Uterus (tissue), 4 donors: ENCODE data around the gene PLA2G1B. TPM values are rescaled to one million over a fixed set of nuclear protein-coding genes. Genes with fewer than 3 reads are reported as not detected.
A peak's percentile ranks its signal among the peaks of the same experiment; 100 is the strongest.

Experiments used
- DNase-seq, 2 donors: peaks; one replicate each; pipeline ENCODE4 v3.0.0-alpha.2; 2019 to 2020
- H3K27ac ChIP-seq, 2 donors: fragments of 200-600 bp; sonication (generic); 1 replicate in 1 of 2; 2 replicates in 1 of 2; pipeline ENCODE4 v1.5.1; 2016 to 2018
- H3K27me3 ChIP-seq, 2 donors: fragments of 200-600 bp; sonication (generic); one replicate each; pipeline ENCODE4 v1.5.1; 2018 to 2019; ENCODE audit warnings: control low read depth in 1 of 2
- H3K36me3 ChIP-seq, 2 donors: fragments of 200-600 bp; sonication (generic); one replicate each; pipeline ENCODE4 v1.5.1; 2019; ENCODE audit warnings: control low read depth in 1 of 2
- H3K4me1 ChIP-seq, 2 donors: fragments of 200-600 bp; sonication (generic); one replicate each; pipeline ENCODE4 v1.5.1; 2018 to 2019; ENCODE audit warnings: control low read depth in 1 of 2
- H3K4me3 ChIP-seq, 2 donors: fragments of 200-600 bp; sonication (generic); 1 replicate in 1 of 2; 2 replicates in 1 of 2; pipeline ENCODE4 v1.5.1; 2018 to 2019; ENCODE audit warnings: mild to moderate bottlenecking in 1 of 2
- H3K9me3 ChIP-seq, 2 donors: fragments of 200-600 bp; sonication (generic); one replicate each; pipeline ENCODE4 v1.5.1; 2019; ENCODE audit warnings: control low read depth in 1 of 2
- CTCF ChIP-seq, 4 experiments: fragments of 200-600 bp in 2 of 4; fragments of 450-650 bp in 2 of 4; sonication (generic) in 2 of 4; IDR thresholded peaks; one replicate each; pipeline ENCODE4 v1.5.1; 2016 to 2019; ENCODE audit warnings: antibody characterized with exemption in 4 of 4, mild to moderate bottlenecking in 2 of 4, moderate library complexity in 1 of 4
- POLR2A ChIP-seq, 2 donors: fragments of 450-650 bp; IDR thresholded peaks; one replicate each; pipeline ENCODE4 v1.6.1; 2016; ENCODE audit warnings: antibody characterized with exemption in 2 of 2, mild to moderate bottlenecking in 1 of 2, moderate library complexity in 1 of 2
- intact Hi-C: fragments of 100-400 bp; cut with DNase I; formaldehyde crosslinking; loops from one replicate; pipeline ENCODE4 v1.15.1; 2023; ENCODE audit warnings: low total_unique reads
- total RNA-seq, 4 donors: library from RNA; depleted of rRNA in 3 of 4; stranded (reverse); fragments of >200 nt in 3 of 4; gene quantifications; one replicate each; pipeline versions ENCODE4 v1.1.0 to v1.2.4, GENCODE V29; 2014 to 2023
- donor health status: DM: yes; HTN: yes; CAD: no.

The PLA2G1B gene
- total RNA-seq, 4 donors from 2014 or later: not detected

- TF ChIP-seq CTCF (IDR thresholded peaks at IDR 0.05): no peak
- TF ChIP-seq POLR2A (IDR thresholded peaks at IDR 0.05): no peak
- peak overlapping the region; percentile 76 to 84 for H3K27ac ChIP-seq
- H3K36me3 ChIP-seq: no peaks in the 10 kb centered on the region
- H3K4me3 ChIP-seq: peak overlapping the region; percentile 53 to 55
- no peaks in the 10 kb centered on the region for H3K9me3 ChIP-seq
- peaks cover 0 to 4% of the 10 kb centered on the region in 2 donors for H3K4me1 ChIP-seq
- intact Hi-C loops: loop anchor here (5.0 kb wide), 1 partner anchor 1445 kb away; no protein-coding TSS in a partner anchor
- DNase-seq: no peak
- no peaks in the 10 kb centered on the region for H3K27me3 ChIP-seq
Observed at GRCh38 chr12:120316798-120317223, 10.8 kb downstream of the PLA2G1B start.

DNA sequence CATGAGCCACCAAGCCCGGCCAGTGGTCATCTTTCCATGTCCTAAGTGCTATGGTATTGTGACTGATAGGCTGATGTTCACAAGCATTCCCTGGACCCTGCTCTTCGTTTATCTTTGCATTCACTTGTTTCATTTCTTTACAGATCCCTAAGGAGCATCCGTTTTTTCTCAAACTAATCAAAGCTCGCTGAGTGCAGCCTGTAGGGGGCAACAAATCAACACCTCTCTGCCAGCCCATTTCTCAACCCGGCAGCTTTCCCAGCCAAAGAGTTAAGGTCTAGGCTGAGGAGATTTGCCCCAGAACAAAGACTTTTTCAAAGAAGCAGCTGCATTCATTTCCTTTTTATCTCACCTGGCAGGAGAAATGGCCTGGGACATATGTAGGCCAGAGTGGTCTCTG, 13.4 kb downstream of the PLA2G1B start:
- peaks cover 0 to 4% of the 10 kb centered on the region in 2 donors for H3K4me1 ChIP-seq
- intact Hi-C loops: no loop called here
- H3K9me3 ChIP-seq: no peaks in the 10 kb centered on the region
- no peak for TF ChIP-seq POLR2A (IDR thresholded peaks at IDR 0.05)
- TF ChIP-seq CTCF (IDR thresholded peaks at IDR 0.05): no peak
- no peak overlapping the region for H3K4me3 ChIP-seq
- H3K36me3 ChIP-seq: no peaks in the 10 kb centered on the region
- H3K27ac ChIP-seq: no peak overlapping the region
- H3K27me3 ChIP-seq: no peaks in the 10 kb centered on the region
- no peak for DNase-seq

DNA sequence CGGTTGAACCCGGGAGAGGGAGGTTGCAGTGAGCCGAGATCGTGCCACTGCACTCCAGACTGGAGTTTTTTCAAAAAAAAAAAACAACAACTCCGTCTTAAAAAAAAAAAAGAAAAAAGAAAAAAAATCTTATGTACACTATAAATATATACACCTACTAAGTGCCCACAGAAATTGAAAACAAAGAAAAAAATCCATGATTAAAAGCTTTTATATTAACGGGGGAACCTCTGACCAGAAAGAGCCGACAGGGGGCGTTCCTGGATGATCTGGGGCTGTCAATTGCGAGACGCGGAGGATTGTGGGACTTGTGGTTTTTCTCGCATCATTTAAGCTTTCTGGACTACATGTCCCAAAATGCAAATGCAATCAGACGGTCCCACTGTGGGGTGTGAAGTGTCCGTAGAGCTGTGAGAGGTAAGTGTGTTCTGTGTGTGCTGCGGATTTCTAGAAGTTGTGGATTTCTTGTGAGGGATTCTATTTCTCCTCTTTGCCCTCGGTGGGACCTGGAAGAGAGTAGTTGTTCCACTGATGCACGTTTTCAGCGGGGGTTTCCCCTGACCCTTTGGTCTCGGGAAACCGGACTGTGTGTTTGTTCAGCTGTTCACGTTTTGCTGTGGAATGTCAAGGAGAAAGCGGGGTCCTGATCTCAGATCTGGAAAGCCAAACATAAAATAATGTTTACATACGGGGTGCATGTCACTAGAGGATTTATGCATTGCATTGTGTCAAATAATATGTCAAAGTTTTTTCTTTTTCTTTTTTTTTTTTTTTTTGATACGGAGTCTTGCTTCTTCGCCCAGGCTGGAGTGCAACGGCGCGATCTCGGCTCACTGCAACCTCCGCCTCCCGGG, 25.4 kb downstream of the PLA2G1B start, which contains the start of gene SIRT4:
SIRT4 (plus strand) TSS at position 360 of the 854 bp plus-strand sequence. CDS start 1,241 bp downstream, outside the sequence.
- DNase-seq: peak; percentile 83 to 93
- Histone ChIP-seq H3K27ac (peak within 1 kb of the TSS; percentile 46 to 90), H3K36me3 (no peaks in the 10 kb centered on the region), H3K4me1 (no peaks in the 10 kb centered on the region), H3K4me3 (peak within 1 kb of the TSS; percentile 48 to 78), H3K9me3 (no peaks in the 10 kb centered on the region), H3K27me3 (no peaks in the 10 kb centered on the region)
- intact Hi-C loops: no loop called here
- TF ChIP-seq POLR2A (IDR thresholded peaks at IDR 0.05): peak; percentile 17 to 26
- TF ChIP-seq CTCF (IDR thresholded peaks at IDR 0.05): peak; percentile 63 to 86 (median 82)

- Histone ChIP-seq H3K9me3 (no peaks in the 10 kb centered on the region), H3K36me3 (no peaks in the 10 kb centered on the region), H3K27me3 (no peaks in the 10 kb centered on the region), H3K27ac (peak within 1 kb of the TSS; percentile 98 to 100), H3K4me3 (peak within 1 kb of the TSS; percentile 47 to 83), H3K4me1 (no peaks in the 10 kb centered on the region)
- peak; percentile 64 to 79 for DNase-seq
- intact Hi-C loops: no loop called here
- TF ChIP-seq POLR2A (IDR thresholded peaks at IDR 0.05): peak in 1 of 2 donors; percentile 66
- TF ChIP-seq CTCF (IDR thresholded peaks at IDR 0.05): no peak
Observed at GRCh38 chr12:120292661-120293531, 34.7 kb downstream of the PLA2G1B start, which contains the start of gene RNU4-1. RNU4-1 (minus strand) TSS chr12:120293237.
